WTC11 (cell line): Measurements from ENCODE around the gene CHRNA1. TPM values are rescaled to one million over a fixed set of nuclear protein-coding genes. Genes with fewer than 3 reads are reported as not detected.

Experiments used
- ATAC-seq: fragments of 200-7000 bp; cut with Tn5 transposase; 2 replicates; pipeline ENCODE4 v1.10.0; 2021; ENCODE audit warnings: mild to moderate bottlenecking, moderate library complexity
- CTCF ChIA-PET: fragments of 300-600 bp; sonication (Branson Sonifier 250); formaldehyde crosslinking; loops from one replicate; lab custom pipeline; 2021; ENCODE audit warnings: antibody characterized with exemption; lab: Charles Lee
- POLR2A ChIA-PET: fragments of 350-600 bp; sonication (Branson Sonifier 250); formaldehyde crosslinking; loops from one replicate; lab custom pipeline; 2021; ENCODE audit warnings: antibody characterized with exemption; lab: Charles Lee
- DNase-seq: peaks from one replicate; pipeline ENCODE4 v3.0.0; 2021; ENCODE audit warnings: low spot score
- H3K27ac Mint-ChIP-seq: 2 replicates; pipeline ENCODE4 v1.8.0; 2021; ENCODE audit warnings: mixed read lengths
- H3K27me3 Mint-ChIP-seq: 2 replicates; pipeline ENCODE4 v1.8.0; 2021; ENCODE audit warnings: low read depth, mild to moderate bottlenecking, moderate library complexity, mixed read lengths
- H3K36me3 Mint-ChIP-seq: 2 replicates; pipeline ENCODE4 v1.8.0; 2021; ENCODE audit warnings: mixed read lengths
- H3K4me1 Mint-ChIP-seq: 2 replicates; pipeline ENCODE4 v1.8.0; 2022; ENCODE audit warnings: mixed read lengths
- H3K4me3 Mint-ChIP-seq: 2 replicates; pipeline ENCODE4 v1.8.0; 2021; ENCODE audit warnings: mild to moderate bottlenecking, moderate library complexity, mixed read lengths
- H3K9me3 Mint-ChIP-seq: 2 replicates; pipeline ENCODE4 v1.8.0; 2021; ENCODE audit warnings: mixed read lengths
- CREB1 ChIP-seq: sonication (generic); formaldehyde crosslinking; IDR thresholded peaks from 2 replicates; pipeline ENCODE4 v1.8.0; 2023; ENCODE audit warnings: mild to moderate bottlenecking, missing genetic modification reagents
- CREM ChIP-seq: sonication (generic); formaldehyde crosslinking; IDR thresholded peaks from 2 replicates; pipeline ENCODE4 v1.8.1; 2022; ENCODE audit warnings: mild to moderate bottlenecking, missing genetic modification reagents, moderate library complexity
- ETV6 ChIP-seq: sonication (generic); formaldehyde crosslinking; IDR thresholded peaks from 2 replicates; pipeline ENCODE4 v1.8.1; 2022; ENCODE audit warnings: mild to moderate bottlenecking, missing genetic modification reagents
- GABPB1 ChIP-seq: sonication (generic); formaldehyde crosslinking; IDR thresholded peaks from 2 replicates; pipeline ENCODE4 v1.8.1; 2023; ENCODE audit warnings: mild to moderate bottlenecking, missing genetic modification reagents
- GTF2I ChIP-seq: fragments of 250-450 bp; sonication (Bioruptor Pico); conservative IDR thresholded peaks from 2 replicates; pipeline ENCODE4 v1.4.0; 2021; ENCODE audit warnings: mild to moderate bottlenecking
- MLX ChIP-seq: sonication (generic); formaldehyde crosslinking; IDR thresholded peaks from 2 replicates; pipeline ENCODE4 v1.8.1; 2023; ENCODE audit warnings: mild to moderate bottlenecking, missing genetic modification reagents, moderate library complexity
- NFYB ChIP-seq: sonication (generic); formaldehyde crosslinking; conservative IDR thresholded peaks from 2 replicates; pipeline ENCODE4 v1.8.0; 2022; ENCODE audit warnings: low read depth, missing genetic modification reagents
- OVOL2 ChIP-seq: fragments of 250-450 bp; sonication (Bioruptor Pico); IDR thresholded peaks from 2 replicates; pipeline ENCODE4 v1.9.0; 2021; ENCODE audit warnings: mild to moderate bottlenecking, borderline replicate concordance
- PRRX2 ChIP-seq: fragments of 250-450 bp; sonication (Bioruptor Pico); IDR thresholded peaks from 2 replicates; pipeline ENCODE4 v1.8.0; 2021; ENCODE audit warnings: mild to moderate bottlenecking
- SMAD3 ChIP-seq: sonication (generic); formaldehyde crosslinking; IDR thresholded peaks from 2 replicates; pipeline ENCODE4 v1.8.0; 2022; ENCODE audit warnings: missing genetic modification reagents, mild to moderate bottlenecking, borderline replicate concordance
- SP1 ChIP-seq: sonication (generic); formaldehyde crosslinking; conservative IDR thresholded peaks from 2 replicates; pipeline ENCODE4 v1.8.1; 2022; ENCODE audit warnings: missing genetic modification reagents
- TEAD1 ChIP-seq: sonication (generic); formaldehyde crosslinking; IDR thresholded peaks from 2 replicates; pipeline ENCODE4 v1.8.0; 2022; ENCODE audit warnings: mild to moderate bottlenecking, missing genetic modification reagents
- TP53 ChIP-seq: sonication (generic); formaldehyde crosslinking; IDR thresholded peaks from 2 replicates; pipeline ENCODE4 v1.8.1; 2023; ENCODE audit warnings: mild to moderate bottlenecking, missing genetic modification reagents
- ZNF121 ChIP-seq: sonication (generic); formaldehyde crosslinking; IDR thresholded peaks from 2 replicates; pipeline ENCODE4 v1.8.0; 2023; ENCODE audit warnings: missing genetic modification reagents
- ZNF138 ChIP-seq: sonication (generic); formaldehyde crosslinking; conservative IDR thresholded peaks from 2 replicates; pipeline ENCODE4 v1.8.1; 2022; ENCODE audit warnings: mild to moderate bottlenecking, moderate library complexity, missing genetic modification reagents
- ZNF317 ChIP-seq: sonication (generic); formaldehyde crosslinking; IDR thresholded peaks from 2 replicates; pipeline ENCODE4 v1.8.1; 2023; ENCODE audit warnings: low read depth, mild to moderate bottlenecking, moderate library complexity, missing genetic modification reagents, borderline replicate concordance
- ZNF396 ChIP-seq: fragments of 250-450 bp; sonication (Bioruptor Pico); IDR thresholded peaks from 2 replicates; pipeline ENCODE4 v1.8.0; 2021; ENCODE audit warnings: mild to moderate bottlenecking, moderate library complexity, borderline replicate concordance
- ZNF423 ChIP-seq: fragments of 250-450 bp; sonication (Bioruptor Pico); IDR thresholded peaks from 2 replicates; pipeline ENCODE4 v2.1.2; 2022; ENCODE audit warnings: mild to moderate bottlenecking, moderate library complexity
- total RNA-seq: library from RNA; stranded (reverse); gene quantifications from 3 replicates; pipeline ENCODE4 v1.2.3, GENCODE V29; 2021
- TF ChIP-seq, protein P1 (sequence below): sonication (generic); formaldehyde crosslinking; IDR thresholded peaks from 2 replicates; pipeline ENCODE4 v1.8.0; 2023; ENCODE audit warnings: missing genetic modification reagents
- TF ChIP-seq, protein P2 (sequence below): sonication (generic); formaldehyde crosslinking; IDR thresholded peaks from 2 replicates; pipeline ENCODE4 v1.8.1; 2022; ENCODE audit warnings: low read depth, missing genetic modification reagents, borderline replicate concordance
- TF ChIP-seq, protein P3 (sequence below): fragments of 250-450 bp; sonication (Bioruptor Pico); IDR thresholded peaks from 2 replicates; pipeline ENCODE4 v1.9.0; 2021; ENCODE audit warnings: mild to moderate bottlenecking
- TF ChIP-seq, protein P4 (sequence below): fragments of 250-450 bp; sonication (Bioruptor Pico); IDR thresholded peaks from 2 replicates; pipeline ENCODE4 v1.9.0; 2021; ENCODE audit warnings: moderate library complexity, mild to moderate bottlenecking, inconsistent platforms, borderline replicate concordance

CHRNA1 gene
- total RNA-seq, 1 experiment from 2014 or later: not detected

- no peaks in the 10 kb centered on the region for H3K9me3 Mint-ChIP-seq
- peaks cover 24% of the 10 kb centered on the region for H3K4me1 Mint-ChIP-seq
- CTCF ChIA-PET: interaction anchor here (1.1 to 1.8 kb wide), 4 partner anchors 16 to 53 kb away, joined by 3 to 9 read pairs (median 4); no protein-coding TSS in a partner anchor
- DNase-seq (no peak), ATAC-seq (no peak)
- H3K27me3 Mint-ChIP-seq: no peaks in the 10 kb centered on the region
- H3K36me3 Mint-ChIP-seq: no peaks in the 10 kb centered on the region
- no peak overlapping the region for H3K4me3 Mint-ChIP-seq
- TF ChIP-seq GABPB1 (CRISPR knock-in tag) (no peak), ZNF396 (no peak), TEAD1 (no peak), ZNF317 (CRISPR knock-in tag) (no peak), ZNF423 (no peak), NFYB (CRISPR knock-in tag) (no peak), SMAD3 (CRISPR knock-in tag) (no peak), PRRX2 (CRISPR knock-in tag) (no peak), CREB1 (CRISPR knock-in tag) (no peak), ZNF138 (CRISPR knock-in tag) (no peak), ETV6 (no peak), GTF2I (CRISPR knock-in tag) (no peak), CREM (CRISPR knock-in tag) (no peak), SP1 (CRISPR knock-in tag) (no peak), OVOL2 (CRISPR knock-in tag) (no peak)
- TF ChIP-seq, protein P1, sequence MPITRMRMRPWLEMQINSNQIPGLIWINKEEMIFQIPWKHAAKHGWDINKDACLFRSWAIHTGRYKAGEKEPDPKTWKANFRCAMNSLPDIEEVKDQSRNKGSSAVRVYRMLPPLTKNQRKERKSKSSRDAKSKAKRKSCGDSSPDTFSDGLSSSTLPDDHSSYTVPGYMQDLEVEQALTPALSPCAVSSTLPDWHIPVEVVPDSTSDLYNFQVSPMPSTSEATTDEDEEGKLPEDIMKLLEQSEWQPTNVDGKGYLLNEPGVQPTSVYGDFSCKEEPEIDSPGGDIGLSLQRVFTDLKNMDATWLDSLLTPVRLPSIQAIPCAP: no peak
- TF ChIP-seq, protein P2, sequence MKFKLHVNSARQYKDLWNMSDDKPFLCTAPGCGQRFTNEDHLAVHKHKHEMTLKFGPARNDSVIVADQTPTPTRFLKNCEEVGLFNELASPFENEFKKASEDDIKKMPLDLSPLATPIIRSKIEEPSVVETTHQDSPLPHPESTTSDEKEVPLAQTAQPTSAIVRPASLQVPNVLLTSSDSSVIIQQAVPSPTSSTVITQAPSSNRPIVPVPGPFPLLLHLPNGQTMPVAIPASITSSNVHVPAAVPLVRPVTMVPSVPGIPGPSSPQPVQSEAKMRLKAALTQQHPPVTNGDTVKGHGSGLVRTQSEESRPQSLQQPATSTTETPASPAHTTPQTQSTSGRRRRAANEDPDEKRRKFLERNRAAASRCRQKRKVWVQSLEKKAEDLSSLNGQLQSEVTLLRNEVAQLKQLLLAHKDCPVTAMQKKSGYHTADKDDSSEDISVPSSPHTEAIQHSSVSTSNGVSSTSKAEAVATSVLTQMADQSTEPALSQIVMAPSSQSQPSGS (CRISPR knock-in tag): no peak
- TF ChIP-seq, protein P3, sequence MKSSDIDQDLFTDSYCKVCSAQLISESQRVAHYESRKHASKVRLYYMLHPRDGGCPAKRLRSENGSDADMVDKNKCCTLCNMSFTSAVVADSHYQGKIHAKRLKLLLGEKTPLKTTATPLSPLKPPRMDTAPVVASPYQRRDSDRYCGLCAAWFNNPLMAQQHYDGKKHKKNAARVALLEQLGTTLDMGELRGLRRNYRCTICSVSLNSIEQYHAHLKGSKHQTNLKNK (CRISPR knock-in tag): no peak
- TF ChIP-seq, protein P4, sequence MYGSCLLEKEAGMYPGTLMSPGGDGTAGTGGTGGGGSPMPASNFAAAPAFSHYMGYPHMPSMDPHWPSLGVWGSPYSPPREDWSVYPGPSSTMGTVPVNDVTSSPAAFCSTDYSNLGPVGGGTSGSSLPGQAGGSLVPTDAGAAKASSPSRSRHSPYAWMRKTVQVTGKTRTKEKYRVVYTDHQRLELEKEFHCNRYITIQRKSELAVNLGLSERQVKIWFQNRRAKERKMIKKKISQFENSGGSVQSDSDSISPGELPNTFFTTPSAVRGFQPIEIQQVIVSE: no peak
- TF ChIP-seq, all 79 proteins: peak for 0
- POLR2A ChIA-PET: no interaction called here
- no peak overlapping the region for H3K27ac Mint-ChIP-seq
Measured at GRCh38 chr2:174753038-174753633, 11.1 kb downstream of the CHRNA1 start.

DNA sequence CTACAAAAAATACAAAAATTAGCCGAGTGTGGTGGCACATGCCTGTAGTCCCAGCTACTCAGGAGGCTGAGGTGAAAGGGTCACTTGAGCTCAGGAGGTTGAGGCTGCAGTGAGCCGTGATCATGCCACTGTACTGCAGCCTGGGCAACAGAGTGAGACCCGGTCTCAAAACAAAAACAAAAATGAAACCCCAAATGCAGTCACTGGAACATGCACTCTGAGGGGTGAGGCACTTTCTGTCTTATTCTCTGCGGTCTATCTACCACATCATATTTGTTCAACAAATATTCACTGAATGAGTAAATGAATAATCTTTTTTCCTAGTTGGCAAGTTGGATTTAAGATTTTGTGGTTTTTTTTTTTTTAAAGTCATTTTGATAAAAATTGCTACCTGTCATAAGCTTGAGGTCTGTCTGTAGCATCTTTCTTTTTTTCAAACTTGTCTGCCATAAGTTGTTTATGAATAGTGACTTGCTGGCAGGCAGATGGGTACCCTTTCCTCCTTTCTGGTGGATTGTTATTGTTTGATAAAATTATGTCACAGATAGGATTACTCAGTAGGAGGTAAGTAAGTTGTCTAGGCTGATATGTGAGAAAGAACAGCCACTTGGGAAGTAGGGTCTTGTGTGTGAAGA lies 11.8 kb downstream of the CHRNA1 start:
- ChIA-PET CTCF (interaction anchor here (1.1 to 1.8 kb wide), 3 partner anchors 16 to 24 kb away, joined by 3 to 9 read pairs (median 5); no protein-coding TSS in a partner anchor), POLR2A (no interaction called here)
- Mint-ChIP-seq H3K4me1 (peaks cover 24% of the 10 kb centered on the region), H3K36me3 (no peaks in the 10 kb centered on the region), H3K4me3 (no peak overlapping the region), H3K9me3 (no peaks in the 10 kb centered on the region), H3K27ac (no peak overlapping the region)
- no peak for DNase-seq
- 0 out of 2 replicates have a peak, but pooled peaks have one; percentile 12 for TF ChIP-seq ZNF121 (CRISPR knock-in tag)
- no peak for TF ChIP-seq MLX (CRISPR knock-in tag)
- TF ChIP-seq TP53: no peak
- TF ChIP-seq, all 79 proteins: peak for 1
- no peak for ATAC-seq
- no peaks in the 10 kb centered on the region for H3K27me3 Mint-ChIP-seq
